HepG2 (cell line): ENCODE measurements around the gene QSOX2. TPM values are rescaled to one million over a fixed set of nuclear protein-coding genes. Genes with fewer than 3 reads are reported as not detected.

Source experiments
- ATAC-seq: fragments of 200-7000 bp; cut with Tn5 transposase; 3 replicates; pipeline ENCODE4 v1.9.1; 2020; ENCODE audit warnings: mild to moderate bottlenecking, moderate library complexity
- BruUV-seq: library from RNA; stranded (reverse); fragments of 400-500 nt; replicated peaks from 2 replicates; lab custom pipeline; 2021; lab: Mats Ljungman, UMichigan
- CTCF ChIA-PET: fragments of 300-600 bp; formaldehyde crosslinking; extraction: SDS; loops from one replicate; lab custom pipeline; 2021; ENCODE audit warnings: low total read pairs, inconsistent platforms, low intra/inter-chr PET ratio; lab: Yijun Ruan, JAX
- POLR2A ChIA-PET: fragments of 350-600 bp; sonication (Branson Sonifier 250); formaldehyde crosslinking; loops from one replicate; lab custom pipeline; 2020; ENCODE audit warnings: antibody characterized with exemption, inconsistent platforms; lab: Yijun Ruan, JAX
- DNase-seq: peaks from one replicate; pipeline ENCODE4 v3.0.0-alpha.2; 2015; ENCODE audit warnings: low spot score
- FAIRE-seq: peaks from 3 replicates; lab custom pipeline; 2011; peaks lifted over from hg19 to GRCh38; lab: Jason Lieb, UNC
- H2AFZ ChIP-seq: one replicate; pipeline ENCODE4 v1.6.1; 2011; ENCODE audit warnings: low read length, inconsistent platforms
- H3K27ac ChIP-seq: fragments of 300-600 bp; 3 replicates; pipeline ENCODE4 v1.8.0; 2011; ENCODE audit warnings: mixed run types, mild to moderate bottlenecking, mixed read lengths, low read length, inconsistent platforms; ENCODE audit not compliant: insufficient read depth; ENCODE audit errors: extremely low read length
- H3K27me3 ChIP-seq, 2 experiments: fragments of 200-600 bp in 1 of 2; 2 replicates in 1 of 2; 3 replicates in 1 of 2; pipeline versions ENCODE4 v1.6.0 to v1.8.0; 2011; ENCODE audit warnings: low read length in 2 of 2, mild to moderate bottlenecking in 2 of 2, moderate library complexity in 2 of 2, inconsistent platforms in 1 of 2; ENCODE audit not compliant: insufficient read depth in 2 of 2, control insufficient read depth in 1 of 2
- H3K36me3 ChIP-seq, 2 experiments: fragments of 200-600 bp in 1 of 2; replicated peaks in 1 of 2; 2 replicates in 1 of 2; 3 replicates in 1 of 2; pipeline versions ENCODE4 v1.5.1 to v1.8.0; 2011; ENCODE audit warnings: low read length in 2 of 2, inconsistent platforms in 1 of 2; ENCODE audit not compliant: insufficient read depth in 2 of 2, control insufficient read depth in 1 of 2
- H3K4me1 ChIP-seq: 2 replicates; pipeline ENCODE4 v1.5.1; 2012; ENCODE audit warnings: low read length, inconsistent platforms; ENCODE audit not compliant: insufficient read depth
- H3K4me2 ChIP-seq: 2 replicates; pipeline ENCODE4 v1.6.0; 2011; ENCODE audit warnings: low read depth, low read length, inconsistent platforms
- H3K4me3 ChIP-seq, 3 experiments: fragments of 200-600 bp in 1 of 3; sonication (generic), shearing (Covaris generic) in 1 of 3; replicated peaks in 1 of 3; 2 replicates each; pipeline ENCODE4 v1.5.1; 2011 to 2016; ENCODE audit warnings: low read length in 3 of 3, inconsistent platforms in 2 of 3, low read depth in 2 of 3, mild to moderate bottlenecking in 2 of 3, control low read depth in 1 of 3, mixed read lengths in 1 of 3; ENCODE audit not compliant: insufficient read depth in 1 of 3
- H3K79me2 ChIP-seq: one replicate; pipeline ENCODE4 v1.6.1; 2011; ENCODE audit warnings: low read length, inconsistent platforms; ENCODE audit not compliant: insufficient read depth
- H3K9ac ChIP-seq: 2 replicates; pipeline ENCODE4 v1.6.0; 2011; ENCODE audit warnings: mild to moderate bottlenecking, low read depth, low read length, inconsistent platforms; ENCODE audit not compliant: insufficient read depth
- H3K9me3 ChIP-seq: 2 replicates; pipeline ENCODE4 v1.5.1; 2012; ENCODE audit warnings: mild to moderate bottlenecking, low read length
- H4K20me1 ChIP-seq: 2 replicates; pipeline ENCODE4 v1.6.0; 2011; ENCODE audit warnings: inconsistent platforms, mild to moderate bottlenecking, low read length, moderate library complexity; ENCODE audit not compliant: insufficient read depth
- ZNF12 ChIP-seq: sonication (generic); formaldehyde crosslinking; IDR thresholded peaks from 2 replicates; pipeline ENCODE4 v1.5.0; 2020; ENCODE audit warnings: missing genetic modification reagents
- WGBS: methylation state at CpG from one replicate; pipeline ENCODE4 v1.1.6; 2017; ENCODE audit warnings: low lambda C conversion rate; 5-methylcytosine and 5-hydroxymethylcytosine counted together
- in situ Hi-C: cut with HindIII; loops from 2 replicates; pipeline ENCODE4 v1.10.0; 2017; ENCODE audit warnings: low pct_unique_long_range_greater_than_20kb; ENCODE audit not compliant: extremely low pct_ligation_motif_present
- intact Hi-C: fragments of 100-400 bp; cut with micrococcal nuclease; formaldehyde crosslinking; loops from one replicate; pipeline ENCODE4 v1.10.0; 2022; ENCODE audit not compliant: unreplicated experiment
- polyA plus RNA-seq, 8 experiments: library from polyadenylated mRNA; depleted of rRNA in 3 of 8; stranded (reverse) in 7 of 8; unstranded in 1 of 8; fragments of >200 nt; fragmentation: Illumina TruSeq in 4 of 8; extraction: Trizol in 4 of 8; gene quantifications; 2 replicates each; pipeline versions ENCODE4 v1.2.1 to v1.2.3, GENCODE V29; 2011 to 2016; ENCODE audit warnings: low read depth in 4 of 8, missing spikeins in 1 of 8, mixed read lengths in 1 of 8; ENCODE audit not compliant: insufficient read depth in 1 of 8
- total RNA-seq, 5 experiments: library from RNA; depleted of rRNA; stranded (reverse); fragments of >200 nt; fragmentation: Illumina TruSeq; extraction: Trizol; gene quantifications; 2 replicates each; pipeline ENCODE4 v1.2.3, GENCODE V29; 2016; ENCODE audit warnings: low read depth in 1 of 5
- TF ChIP-seq, protein P1 (sequence below): sonication (generic); formaldehyde crosslinking; IDR thresholded peaks from 2 replicates; pipeline ENCODE4 v1.9.0; 2021; ENCODE audit warnings: missing genetic modification reagents, borderline replicate concordance
- TF ChIP-seq, protein P2 (sequence below): sonication (generic); formaldehyde crosslinking; IDR thresholded peaks from 2 replicates; pipeline ENCODE4 v1.4.0; 2020; ENCODE audit warnings: missing genetic modification reagents, borderline replicate concordance
- TF ChIP-seq, protein P3 (sequence below): sonication (generic); formaldehyde crosslinking; IDR thresholded peaks from 2 replicates; pipeline ENCODE4 v1.8.1; 2023; ENCODE audit warnings: mild to moderate bottlenecking, missing genetic modification reagents

The QSOX2 gene
- total and polyA plus RNA-seq, 2 of the 13 experiments (the other 11 are each of a cell fraction or from before 2014, with no cell fraction given), result 27.1 to 42.1 TPM

DNA sequence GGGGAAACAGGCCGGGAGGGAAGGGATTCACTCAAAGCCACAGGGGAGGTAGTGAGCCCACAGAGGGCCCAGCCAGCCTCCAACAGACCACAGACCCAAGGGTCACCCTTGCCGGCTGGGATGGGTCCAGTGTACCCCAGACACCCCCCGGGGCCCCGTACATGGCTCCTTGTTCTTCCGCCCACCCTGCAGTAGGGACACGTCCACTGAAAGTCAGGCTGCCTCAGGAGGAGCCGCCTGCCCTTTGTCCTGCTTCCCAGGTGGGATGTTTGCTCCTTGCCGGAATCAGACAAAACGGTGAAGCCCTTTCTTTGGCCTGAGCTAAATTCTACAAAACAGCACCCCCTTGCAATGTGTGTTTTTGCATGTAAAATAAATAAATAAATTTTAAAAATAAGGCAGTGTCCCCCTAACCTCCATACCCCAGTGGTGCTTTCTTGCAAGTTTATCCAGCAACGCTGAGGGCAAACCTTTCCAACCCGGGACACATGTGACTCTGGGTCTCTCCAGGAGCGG, 66.5 kb downstream of the QSOX2 start:
- Histone ChIP-seq H3K4me2 (no peak overlapping the region), H3K79me2 (no peaks in the 10 kb centered on the region), H3K4me1 (peaks cover 8% of the 10 kb centered on the region; the same call in 1 of the 2 replicates), H3K27me3 (peaks cover 3 to 34% of the 10 kb centered on the region in 2 experiments; a peak in 4 of 5 replicates), H3K9ac (no peak overlapping the region), H3K27ac (no peak overlapping the region), H4K20me1 (no peaks in the 10 kb centered on the region), H3K36me3 (no peaks in the 10 kb centered on the region), H3K9me3 (no peaks in the 10 kb centered on the region), H3K4me3 (no peak overlapping the region), H2AFZ (no peak overlapping the region)
- DNase-seq, result no peak
- TF ChIP-seq ZNF12 (CRISPR knock-in tag), result no peak
- TF ChIP-seq, protein P1, sequence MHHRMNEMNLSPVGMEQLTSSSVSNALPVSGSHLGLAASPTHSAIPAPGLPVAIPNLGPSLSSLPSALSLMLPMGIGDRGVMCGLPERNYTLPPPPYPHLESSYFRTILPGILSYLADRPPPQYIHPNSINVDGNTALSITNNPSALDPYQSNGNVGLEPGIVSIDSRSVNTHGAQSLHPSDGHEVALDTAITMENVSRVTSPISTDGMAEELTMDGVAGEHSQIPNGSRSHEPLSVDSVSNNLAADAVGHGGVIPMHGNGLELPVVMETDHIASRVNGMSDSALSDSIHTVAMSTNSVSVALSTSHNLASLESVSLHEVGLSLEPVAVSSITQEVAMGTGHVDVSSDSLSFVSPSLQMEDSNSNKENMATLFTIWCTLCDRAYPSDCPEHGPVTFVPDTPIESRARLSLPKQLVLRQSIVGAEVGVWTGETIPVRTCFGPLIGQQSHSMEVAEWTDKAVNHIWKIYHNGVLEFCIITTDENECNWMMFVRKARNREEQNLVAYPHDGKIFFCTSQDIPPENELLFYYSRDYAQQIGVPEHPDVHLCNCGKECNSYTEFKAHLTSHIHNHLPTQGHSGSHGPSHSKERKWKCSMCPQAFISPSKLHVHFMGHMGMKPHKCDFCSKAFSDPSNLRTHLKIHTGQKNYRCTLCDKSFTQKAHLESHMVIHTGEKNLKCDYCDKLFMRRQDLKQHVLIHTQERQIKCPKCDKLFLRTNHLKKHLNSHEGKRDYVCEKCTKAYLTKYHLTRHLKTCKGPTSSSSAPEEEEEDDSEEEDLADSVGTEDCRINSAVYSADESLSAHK (CRISPR knock-in tag), result no peak
- TF ChIP-seq, protein P2, sequence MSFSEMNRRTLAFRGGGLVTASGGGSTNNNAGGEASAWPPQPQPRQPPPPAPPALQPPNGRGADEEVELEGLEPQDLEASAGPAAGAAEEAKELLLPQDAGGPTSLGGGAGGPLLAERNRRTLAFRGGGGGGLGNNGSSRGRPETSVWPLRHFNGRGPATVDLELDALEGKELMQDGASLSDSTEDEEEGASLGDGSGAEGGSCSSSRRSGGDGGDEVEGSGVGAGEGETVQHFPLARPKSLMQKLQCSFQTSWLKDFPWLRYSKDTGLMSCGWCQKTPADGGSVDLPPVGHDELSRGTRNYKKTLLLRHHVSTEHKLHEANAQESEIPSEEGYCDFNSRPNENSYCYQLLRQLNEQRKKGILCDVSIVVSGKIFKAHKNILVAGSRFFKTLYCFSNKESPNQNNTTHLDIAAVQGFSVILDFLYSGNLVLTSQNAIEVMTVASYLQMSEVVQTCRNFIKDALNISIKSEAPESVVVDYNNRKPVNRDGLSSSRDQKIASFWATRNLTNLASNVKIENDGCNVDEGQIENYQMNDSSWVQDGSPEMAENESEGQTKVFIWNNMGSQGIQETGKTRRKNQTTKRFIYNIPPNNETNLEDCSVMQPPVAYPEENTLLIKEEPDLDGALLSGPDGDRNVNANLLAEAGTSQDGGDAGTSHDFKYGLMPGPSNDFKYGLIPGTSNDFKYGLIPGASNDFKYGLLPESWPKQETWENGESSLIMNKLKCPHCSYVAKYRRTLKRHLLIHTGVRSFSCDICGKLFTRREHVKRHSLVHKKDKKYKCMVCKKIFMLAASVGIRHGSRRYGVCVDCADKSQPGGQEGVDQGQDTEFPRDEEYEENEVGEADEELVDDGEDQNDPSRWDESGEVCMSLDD (CRISPR knock-in tag), result no peak
- TF ChIP-seq, protein P3, sequence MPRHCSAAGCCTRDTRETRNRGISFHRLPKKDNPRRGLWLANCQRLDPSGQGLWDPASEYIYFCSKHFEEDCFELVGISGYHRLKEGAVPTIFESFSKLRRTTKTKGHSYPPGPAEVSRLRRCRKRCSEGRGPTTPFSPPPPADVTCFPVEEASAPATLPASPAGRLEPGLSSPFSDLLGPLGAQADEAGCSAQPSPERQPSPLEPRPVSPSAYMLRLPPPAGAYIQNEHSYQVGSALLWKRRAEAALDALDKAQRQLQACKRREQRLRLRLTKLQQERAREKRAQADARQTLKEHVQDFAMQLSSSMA (CRISPR knock-in tag), result no peak
- peak; percentile 11; the same call in 2 of the 3 replicates for ATAC-seq
- CTCF ChIA-PET, result no interaction called here
- BruUV-seq, result no TSS peak
- in situ Hi-C loops, result loop anchor here (10.0 kb wide), 1 partner anchor 106 kb away; no protein-coding TSS in a partner anchor
- FAIRE-seq, result no peak
- intact Hi-C loops, result no loop called here
- POLR2A ChIA-PET, result interaction anchor here (0.7 kb wide), 1 partner anchor 15 kb away, joined by 3 read pairs; no protein-coding TSS in a partner anchor
- 15% methylated on average over 8 of the region's 12 CpGs for WGBS
